HPDE6-E6E7 (cell line): ENCODE measurements around the gene HP.
A peak's percentile ranks its signal among the peaks of the same experiment; 100 is the strongest.
"Not testable (repeated sequence)": the region's sequence is repeated elsewhere in the genome, so short reads cannot be mapped to it uniquely, and the experiment has no call there.

Source experiments
- DNase-seq: peaks from one replicate; pipeline ENCODE4 v3.0.0; 2011; ENCODE audit warnings: missing footprints; ENCODE audit errors: extremely low spot score

The HP gene

DNA sequence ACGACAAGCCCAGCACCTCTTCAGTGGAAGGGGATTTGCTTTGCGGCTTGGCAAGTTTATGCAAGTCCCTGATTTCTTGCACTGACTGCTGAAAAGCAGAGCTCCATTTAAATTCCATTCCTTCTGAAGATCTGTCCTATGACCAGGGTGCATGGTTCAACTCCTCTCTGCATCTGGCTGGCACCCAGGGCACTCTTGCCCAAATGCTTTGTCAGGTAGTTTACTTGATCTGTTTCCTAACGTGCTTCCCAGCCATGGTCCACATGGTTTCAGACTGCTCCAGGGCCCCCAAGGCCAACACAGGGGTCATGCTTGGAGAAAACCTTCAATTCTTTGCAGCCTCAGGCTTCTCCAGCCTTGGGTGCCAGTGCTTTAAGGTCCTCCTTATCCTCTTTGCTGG lies 11.2 kb upstream of the HP start:
- no peak for DNase-seq

DNA sequence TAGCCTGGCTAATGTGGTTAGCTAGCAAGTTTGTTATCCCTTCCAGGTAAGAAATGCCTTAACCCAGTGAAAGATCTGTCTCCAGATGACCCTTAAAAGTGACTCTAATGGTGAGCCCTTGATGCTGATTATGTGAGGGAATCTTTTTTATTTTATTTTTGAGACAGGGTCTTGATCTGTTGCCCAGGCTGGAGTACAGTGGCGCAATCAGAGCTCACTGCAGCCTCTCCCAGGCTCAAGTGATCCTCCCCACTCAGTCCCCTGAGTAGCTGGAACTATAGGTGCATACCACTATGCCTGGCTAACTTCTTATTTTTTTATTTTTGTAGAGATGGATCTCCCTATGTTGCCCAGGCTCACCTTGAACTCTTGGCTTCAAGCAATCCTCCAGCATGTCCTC lies 10.8 kb upstream of the HP start:
- DNase-seq, result no peak

DNA sequence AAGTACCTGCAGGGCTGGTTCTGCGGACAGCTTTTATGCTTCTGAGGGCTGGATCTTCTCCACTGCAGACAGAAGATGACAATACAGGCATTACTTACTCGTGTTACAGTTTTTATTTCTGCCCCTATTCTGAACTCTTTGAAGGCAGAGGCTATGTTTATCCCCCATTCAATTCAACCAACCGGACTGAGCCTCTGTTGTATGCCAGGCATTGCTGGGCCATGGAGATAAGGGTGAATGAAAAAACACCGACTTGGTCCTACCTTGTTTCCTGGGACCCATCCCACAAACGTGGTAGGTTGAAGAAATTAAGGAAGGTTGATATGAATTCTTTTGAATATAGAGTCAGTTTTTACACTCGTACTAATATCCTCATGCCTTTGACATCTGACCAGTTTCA lies 10.0 kb upstream of the HP start:
- no peak for DNase-seq

DNA sequence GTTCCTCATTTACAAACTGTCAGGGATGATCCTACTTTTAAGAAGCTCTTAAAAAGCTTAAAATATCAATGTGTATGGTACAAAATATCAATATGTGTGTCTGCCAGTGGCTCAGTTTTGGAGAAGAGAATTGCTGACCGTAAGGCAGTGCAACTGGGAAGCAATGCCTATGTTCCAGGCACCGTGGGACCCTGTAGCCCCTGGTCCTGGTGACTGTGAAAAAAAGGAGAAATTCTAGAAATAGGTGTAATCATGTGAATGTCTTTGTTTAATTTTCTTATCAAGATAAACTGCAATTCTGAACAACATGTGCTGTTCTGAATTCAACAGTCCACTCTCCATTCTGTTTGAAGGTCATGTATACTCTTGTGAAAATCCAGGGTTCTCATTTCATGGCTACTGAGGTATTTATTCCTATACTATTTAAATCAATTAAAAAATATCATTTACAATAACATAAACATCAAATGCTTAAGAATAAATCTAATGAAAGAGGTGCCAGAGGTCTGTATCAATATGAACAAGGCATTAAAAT lies 9.4 kb upstream of the HP start:
- DNase-seq, result no peak

DNA sequence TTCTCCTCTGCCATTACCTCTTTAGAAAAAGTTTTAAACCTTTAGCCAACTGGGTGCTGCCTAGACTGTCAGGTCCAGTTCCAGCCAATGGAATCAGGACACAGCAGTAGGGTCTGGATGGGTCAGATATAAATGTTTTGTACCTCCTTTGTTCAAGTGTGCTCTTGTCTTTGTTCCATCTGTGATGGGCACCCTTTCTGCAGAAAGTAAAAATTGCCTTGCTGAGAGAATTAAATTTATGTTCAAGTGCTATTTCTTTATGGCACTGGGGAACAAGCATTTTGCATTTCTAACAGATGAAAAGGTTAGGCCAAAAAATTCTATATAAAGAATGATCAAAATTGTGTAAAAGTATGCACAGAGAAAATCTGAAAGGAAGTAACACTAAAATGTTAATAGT lies 5.2 kb upstream of the HP start:
- no peak for DNase-seq

DNA sequence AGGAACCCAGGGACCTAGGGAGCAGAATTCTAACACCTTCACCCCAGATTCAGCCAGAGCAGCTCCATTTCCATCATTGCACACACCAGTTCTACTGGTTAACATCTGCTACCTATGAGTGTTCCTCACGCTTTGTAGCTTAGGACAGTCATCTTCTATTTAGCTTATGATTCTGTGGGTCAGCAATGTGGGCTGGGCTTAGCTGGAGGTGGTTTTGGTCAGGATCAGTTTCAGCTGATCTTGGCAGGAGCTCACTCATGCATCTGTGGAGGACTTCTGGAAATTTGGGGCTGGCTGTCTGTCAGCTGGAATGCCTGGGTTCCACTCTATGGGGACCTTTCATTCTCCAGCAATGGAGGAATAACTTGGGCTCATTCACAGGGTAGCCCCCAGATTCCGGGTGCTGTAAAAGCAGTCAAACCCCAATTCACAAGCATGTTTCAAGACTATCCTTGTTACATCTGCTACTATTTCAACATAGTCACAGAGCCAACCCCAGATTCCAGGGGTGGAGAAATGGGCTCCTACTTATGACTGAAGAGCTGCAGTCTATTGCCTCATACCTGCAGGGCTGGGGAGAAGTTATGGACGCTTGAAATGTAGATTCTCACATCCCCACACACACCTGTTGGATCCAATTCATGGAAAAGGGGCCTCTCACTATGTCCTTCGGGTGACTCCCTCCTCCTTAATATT lies 3.4 kb upstream of the HP start:
- no peak for DNase-seq

DNA sequence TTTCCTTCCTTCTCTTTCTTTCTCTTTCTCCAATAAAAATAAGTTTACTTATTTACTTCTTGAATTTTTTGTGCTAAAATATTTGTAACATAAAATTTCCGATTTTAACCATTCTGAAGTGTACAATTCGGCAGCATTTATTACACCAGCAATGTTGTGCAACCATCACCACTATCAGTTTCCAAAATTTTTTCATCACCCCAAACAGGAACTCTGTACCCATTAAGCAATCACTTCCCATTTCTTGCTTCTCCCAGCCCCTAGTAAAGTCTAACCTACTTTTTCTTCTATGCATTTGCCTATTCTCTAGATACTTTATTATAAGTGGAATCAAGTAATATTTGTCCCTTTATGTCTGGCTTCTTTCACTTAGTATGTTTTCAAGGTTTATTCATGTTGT lies 2.5 kb upstream of the HP start:
- DNase-seq, result no peak

DNA sequence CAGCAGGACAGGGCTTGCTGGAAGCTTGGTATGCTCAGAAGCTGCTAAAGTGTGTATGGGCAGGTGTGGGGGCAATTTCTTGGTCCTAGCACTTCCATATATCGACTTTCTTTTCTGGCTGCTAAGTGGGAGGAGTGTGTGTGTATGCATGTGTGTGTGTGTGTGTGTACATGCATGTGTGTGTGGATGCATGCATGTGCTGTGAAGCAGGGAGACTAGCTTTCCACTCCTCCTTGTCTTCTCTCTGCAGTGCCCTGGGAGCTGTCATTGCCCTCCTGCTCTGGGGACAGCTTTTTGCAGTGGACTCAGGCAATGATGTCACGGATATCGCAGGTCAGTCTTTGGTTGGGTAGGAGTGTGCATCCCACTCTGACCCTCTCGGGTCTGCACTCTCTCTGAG lies 1.6 kb downstream of the HP start:
- no peak for DNase-seq

DNA sequence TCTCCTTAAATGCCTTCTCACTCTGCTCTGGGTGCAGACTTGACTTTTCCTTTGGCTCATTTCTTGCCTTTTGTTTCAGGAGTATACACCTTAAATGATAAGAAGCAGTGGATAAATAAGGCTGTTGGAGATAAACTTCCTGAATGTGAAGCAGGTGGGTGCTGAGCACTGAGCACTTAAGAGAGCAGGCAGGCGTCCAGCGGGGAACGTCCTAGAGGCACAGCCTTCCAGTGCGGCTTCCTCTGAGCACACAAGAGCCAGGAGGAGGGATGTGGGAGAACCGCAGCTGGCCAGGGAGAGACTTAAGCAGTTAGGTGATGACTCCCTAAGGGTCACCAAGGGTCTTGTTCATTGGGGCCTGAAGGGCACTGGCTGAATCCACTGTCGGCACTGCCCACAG lies 3.0 kb downstream of the HP start:
- DNase-seq, result not testable (repeated sequence)

DNA sequence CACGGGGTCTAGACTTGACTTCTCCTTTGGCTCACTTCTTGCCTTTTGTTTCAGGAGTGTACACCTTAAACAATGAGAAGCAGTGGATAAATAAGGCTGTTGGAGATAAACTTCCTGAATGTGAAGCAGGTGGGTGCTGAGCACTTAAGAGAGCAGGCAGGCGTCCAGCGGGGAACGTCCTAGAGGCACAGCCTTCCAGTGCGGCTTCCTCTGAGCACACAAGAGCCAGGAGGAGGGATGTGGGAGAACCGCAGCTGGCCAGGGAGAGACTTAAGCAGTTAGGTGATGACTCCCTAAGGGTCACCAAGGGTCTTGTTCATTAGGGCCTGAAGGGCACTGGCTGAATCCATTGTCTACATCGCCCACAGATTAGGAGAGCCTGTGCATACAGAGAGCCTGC lies 4.8 kb downstream of the HP start:
- DNase-seq, result not testable (repeated sequence)

DNA sequence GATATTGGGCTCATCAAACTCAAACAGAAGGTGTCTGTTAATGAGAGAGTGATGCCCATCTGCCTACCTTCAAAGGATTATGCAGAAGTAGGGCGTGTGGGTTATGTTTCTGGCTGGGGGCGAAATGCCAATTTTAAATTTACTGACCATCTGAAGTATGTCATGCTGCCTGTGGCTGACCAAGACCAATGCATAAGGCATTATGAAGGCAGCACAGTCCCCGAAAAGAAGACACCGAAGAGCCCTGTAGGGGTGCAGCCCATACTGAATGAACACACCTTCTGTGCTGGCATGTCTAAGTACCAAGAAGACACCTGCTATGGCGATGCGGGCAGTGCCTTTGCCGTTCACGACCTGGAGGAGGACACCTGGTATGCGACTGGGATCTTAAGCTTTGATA lies 6.1 kb downstream of the HP start:
- no peak for DNase-seq

DNA sequence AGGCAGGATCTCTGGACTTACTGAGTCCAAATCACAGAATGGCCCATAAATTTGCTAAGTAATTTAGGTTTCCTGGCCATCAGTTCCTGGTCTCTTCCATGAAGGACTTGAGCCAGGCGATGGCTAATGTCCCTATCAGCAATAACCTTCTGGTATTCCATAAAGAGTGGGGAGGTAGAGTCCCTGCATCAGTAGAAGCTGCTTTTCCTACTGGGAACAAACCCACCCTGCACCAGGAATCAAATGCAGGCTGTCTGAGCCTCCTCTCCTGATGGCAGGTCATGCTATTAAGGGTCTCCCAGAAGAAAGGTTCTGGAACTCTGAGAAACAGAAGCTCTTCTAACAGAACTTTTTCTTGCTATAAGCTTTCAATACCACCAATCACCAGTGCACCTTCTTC lies 7.3 kb downstream of the HP start:
- no peak for DNase-seq

DNA sequence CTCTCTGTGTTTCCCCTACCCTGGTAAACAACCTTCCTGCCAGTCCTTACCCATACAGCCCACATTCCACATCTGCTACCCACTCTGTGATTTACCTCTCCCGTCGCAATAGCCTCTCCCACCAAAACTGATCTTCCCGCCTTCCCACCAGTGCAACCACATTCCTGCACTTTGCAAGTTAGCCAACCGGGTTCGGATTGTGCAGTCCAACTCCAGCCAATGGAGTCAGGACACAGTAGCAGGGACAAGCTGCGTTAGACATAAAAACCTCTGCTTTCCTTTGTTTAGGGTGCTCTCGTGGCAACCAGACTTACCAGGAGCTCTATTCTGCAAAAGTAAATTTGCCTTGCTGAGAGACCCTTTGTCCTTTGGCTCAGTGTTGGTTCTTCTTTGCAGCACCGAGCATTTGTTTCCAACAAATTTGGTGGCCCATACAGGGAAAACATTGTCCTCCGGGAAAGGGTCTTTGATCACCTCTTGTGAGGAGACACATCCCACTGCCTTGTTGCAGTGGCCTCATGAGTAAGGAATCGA lies 10.1 kb downstream of the HP start:
- DNase-seq, result no peak

DNA sequence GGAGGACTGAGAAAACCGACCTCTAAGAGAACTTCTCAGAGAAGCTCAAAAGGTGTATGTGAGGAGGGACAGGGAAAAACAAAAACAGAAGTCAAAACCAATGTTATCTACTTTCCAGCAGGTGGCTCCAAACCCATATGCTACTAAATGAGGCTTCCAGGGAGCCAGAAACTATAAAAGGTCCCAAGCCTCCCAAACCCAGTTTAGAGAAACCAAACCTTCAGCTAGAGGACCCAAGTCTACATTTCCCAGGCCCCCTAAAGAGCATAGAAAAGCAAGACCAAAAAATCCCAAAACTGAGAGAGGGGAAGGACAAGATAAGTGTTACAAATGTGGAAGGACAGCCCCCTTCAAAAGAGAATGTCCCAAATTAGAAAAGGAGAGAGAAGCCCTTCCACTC lies 12.4 kb downstream of the HP start:
- DNase-seq, result peak; percentile 35

DNA sequence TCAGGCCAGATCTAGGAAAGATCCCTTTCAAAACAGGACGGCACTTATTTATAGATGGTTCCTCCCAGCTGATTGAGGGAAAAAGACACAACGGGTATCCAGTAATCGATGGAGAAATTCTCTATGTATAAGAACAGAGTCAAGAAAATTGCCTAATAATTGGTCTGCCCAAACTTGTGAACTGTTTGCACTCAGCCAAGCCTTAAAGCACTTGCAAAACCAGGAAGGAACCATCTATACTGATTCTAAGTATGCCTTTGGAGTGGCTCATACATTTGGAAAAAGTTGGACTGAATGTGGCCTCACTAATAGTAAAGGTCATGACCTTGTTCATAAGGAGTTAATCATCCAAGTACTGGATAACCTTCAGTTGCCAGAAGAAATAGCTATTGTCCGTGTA lies 14.6 kb downstream of the HP start:
- no peak for DNase-seq

DNA sequence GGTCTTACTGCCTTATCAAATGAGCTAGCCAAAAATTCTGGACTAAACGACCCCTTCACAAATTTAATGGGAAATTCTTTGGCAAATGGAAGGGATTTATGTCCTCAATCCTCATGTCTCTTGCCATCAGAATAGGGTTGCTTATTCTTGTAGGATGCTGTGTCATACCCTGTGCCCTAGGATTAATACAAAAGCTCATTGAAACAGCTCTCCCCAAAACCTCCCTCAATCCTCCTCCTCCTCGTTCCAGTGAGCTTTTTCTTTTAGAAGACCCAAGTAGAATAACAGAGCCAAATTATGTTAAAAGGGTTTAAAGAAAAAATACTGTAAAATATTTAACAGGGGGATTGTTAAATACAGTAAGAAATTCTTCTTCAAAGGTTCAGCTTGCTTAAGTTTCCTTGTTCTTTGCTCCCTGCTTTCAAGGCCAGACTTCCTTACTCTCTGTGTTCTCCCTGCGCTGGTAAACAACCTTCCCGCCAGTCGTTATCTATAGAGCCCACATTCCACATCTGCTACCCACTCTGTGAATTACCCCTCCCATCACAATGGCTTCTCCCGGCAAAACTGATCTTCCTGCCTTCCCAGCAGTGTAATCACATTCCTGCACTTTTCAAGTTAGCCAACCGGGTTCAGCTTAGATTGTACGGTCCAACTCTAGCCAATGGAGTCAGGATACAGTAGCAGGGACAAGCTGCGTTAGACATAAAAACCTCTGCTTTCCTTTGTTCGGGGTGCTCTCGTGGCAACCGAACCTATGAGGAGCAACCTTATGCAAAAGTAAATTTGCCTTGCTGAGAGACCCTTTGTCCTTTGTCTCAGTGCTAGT lies 18.4 kb downstream of the HP start:
- no peak for DNase-seq

DNA sequence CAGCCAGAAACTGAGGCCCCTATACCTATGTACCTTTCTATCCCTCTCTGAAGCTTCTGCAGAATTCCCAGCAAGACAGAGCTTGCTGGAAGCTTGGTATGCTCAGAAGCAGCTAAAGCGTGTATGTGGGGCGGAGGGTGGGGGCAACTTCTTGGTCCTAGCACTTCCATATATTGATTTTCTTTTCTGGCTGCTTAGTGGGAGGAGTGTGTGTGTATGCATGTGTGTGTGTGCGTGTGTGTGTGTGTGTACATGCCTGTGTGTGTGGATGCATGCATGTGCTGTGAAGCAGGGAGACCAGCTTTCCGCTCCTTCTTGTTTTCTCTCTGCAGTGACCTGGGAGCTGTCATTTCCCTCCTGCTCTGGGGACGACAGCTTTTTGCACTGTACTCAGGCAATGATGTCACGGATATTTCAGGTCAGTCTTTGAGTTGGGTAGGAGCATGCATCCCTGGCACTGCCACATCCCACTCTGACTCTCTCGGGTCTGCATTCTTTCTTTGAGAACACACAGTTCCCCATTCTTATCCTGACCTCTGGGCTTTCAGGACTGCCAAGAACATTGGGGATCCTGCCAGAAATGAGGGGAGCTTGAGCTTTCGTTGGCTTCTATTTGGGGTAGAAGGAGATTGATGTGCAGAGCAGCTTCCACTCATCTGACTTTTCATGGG lies 19.4 kb downstream of the HP start:
- no peak for DNase-seq

DNA sequence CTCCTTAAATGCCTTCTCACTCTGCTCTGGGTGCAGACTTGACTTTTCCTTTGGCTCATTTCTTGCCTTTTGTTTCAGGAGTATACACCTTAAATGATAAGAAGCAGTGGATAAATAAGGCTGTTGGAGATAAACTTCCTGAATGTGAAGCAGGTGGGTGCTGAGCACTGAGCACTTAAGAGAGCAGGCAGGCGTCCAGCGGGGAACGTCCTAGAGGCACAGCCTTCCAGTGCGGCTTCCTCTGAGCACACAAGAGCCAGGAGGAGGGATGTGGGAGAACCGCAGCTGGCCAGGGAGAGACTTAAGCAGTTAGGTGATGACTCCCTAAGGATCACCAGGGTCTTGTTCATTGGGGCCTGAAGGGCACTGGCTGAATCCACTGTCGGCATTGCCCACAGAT lies 20.8 kb downstream of the HP start:
- not testable (repeated sequence) for DNase-seq

DNA sequence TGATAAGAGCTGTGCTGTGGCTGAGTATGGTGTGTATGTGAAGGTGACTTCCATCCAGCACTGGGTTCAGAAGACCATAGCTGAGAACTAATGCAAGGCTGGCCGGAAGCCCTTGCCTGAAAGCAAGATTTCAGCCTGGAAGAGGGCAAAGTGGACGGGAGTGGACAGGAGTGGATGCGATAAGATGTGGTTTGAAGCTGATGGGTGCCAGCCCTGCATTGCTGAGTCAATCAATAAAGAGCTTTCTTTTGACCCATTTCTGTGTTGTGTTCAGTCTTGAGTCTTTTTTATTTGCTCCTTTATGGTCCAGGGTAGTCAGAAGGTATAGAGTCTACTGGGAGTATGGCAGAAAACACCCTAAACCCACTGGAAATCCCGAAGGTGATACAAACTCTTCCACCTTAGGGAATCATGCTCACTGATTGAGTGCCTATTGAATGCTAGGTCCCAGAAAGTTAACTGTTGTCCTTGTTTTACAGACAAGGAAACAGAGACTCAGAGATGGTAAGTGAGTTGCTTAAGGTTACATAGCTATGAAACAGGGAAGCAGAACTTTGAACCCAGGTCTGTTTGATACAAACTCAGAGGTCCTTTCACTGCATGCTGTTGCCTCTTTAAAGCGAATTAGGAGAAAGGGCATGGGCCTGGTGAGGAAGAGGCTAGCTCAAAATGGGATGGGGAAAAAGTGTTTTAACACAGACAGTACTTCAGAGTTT lies 22.8 kb downstream of the HP start:
- DNase-seq, result not testable (repeated sequence)

DNA sequence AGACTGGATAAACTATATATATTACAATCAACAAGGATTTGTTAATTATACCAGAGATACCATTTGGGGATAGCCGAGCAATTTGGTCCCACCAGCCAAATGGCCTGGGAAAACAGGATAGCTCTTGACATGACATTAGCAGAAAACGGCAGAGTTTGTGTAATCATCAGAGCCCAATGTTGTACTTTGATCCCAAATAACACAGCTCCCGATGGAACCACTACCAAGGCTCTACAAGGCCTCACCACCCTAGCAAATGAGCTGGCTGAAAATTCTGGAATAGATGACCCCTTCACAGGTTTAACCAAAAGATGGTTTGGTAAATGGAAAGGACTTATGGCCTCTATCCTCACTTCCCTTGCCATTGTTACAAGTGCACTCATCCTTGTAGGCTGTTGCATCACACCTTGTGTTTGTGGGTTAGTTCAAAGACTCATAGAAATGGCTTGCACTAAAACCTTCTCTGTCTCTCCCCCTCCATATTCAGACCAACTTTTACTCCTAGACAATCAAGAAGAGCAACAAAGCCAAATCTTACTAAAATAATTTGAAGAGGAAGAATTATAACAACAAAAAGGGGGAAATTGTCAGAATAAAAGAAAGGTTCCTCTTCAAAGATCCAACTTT lies 29.6 kb downstream of the HP start:
- no peak for DNase-seq

DNA sequence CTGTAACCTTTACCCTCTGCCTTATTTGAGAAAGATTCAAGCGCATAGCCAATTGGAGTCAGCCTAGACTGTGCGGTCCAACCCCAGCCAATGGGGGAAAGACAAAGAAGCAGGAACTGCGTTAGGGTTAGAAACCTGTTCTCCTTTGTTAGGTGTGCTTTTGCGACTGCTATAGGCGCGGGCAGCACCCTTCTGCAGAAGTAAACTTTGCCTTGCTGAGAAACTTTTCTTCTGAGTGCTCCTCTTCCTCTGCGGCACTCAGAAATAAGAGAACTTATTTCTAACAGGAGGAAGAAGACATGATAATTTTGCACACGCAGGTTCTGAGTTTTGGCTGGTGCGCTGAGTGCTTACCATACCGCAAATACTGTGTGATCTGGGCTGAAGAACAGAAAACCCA lies 30.1 kb downstream of the HP start:
- DNase-seq, result no peak
